ENCODE data around the gene CERT1.
"Not testable (repeated sequence)": the region's sequence is repeated elsewhere in the genome, so short reads cannot be mapped to it uniquely, and the experiment has no call there.

DNA sequence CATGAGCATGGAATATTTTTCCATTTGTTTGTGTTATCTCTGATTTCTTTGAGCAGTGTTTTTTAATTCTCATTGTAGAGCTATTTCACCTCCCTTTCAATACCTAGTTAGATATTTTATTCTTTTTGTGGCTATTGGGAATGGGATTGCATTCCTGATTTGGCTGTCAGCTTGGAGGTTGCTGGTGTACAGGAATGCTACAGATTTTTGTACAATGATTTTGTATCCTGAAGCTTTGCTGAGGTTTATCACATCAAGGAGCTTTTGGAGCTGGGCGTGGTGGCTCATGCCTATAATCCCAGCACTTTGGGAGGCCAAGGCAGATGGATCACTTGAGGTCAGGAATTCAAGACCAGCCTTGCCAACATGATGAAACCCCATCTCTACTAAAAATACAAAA lies 22.3 kb upstream of the CERT1 start:
- TF ChIP-seq, protein P1, sequence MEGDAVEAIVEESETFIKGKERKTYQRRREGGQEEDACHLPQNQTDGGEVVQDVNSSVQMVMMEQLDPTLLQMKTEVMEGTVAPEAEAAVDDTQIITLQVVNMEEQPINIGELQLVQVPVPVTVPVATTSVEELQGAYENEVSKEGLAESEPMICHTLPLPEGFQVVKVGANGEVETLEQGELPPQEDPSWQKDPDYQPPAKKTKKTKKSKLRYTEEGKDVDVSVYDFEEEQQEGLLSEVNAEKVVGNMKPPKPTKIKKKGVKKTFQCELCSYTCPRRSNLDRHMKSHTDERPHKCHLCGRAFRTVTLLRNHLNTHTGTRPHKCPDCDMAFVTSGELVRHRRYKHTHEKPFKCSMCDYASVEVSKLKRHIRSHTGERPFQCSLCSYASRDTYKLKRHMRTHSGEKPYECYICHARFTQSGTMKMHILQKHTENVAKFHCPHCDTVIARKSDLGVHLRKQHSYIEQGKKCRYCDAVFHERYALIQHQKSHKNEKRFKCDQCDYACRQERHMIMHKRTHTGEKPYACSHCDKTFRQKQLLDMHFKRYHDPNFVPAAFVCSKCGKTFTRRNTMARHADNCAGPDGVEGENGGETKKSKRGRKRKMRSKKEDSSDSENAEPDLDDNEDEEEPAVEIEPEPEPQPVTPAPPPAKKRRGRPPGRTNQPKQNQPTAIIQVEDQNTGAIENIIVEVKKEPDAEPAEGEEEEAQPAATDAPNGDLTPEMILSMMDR (IDR thresholded peaks at IDR 0.05; ENCODE audit: extremely low read depth in 1 of 2, insufficient read depth in 1 of 2, low read depth in 1 of 2, low read length in 2 of 2): not testable (repeated sequence)
- TF ChIP-seq EZH2 (IDR thresholded peaks at IDR 0.05; ENCODE audit: borderline replicate concordance, low read depth, low read length, severe bottlenecking); POLR2A (IDR thresholded peaks at IDR 0.05; ENCODE audit: low read depth, low read length): not testable (repeated sequence)

Data from endothelial cell of umbilical vein (primary cell).